GM23248 (cell line): ENCODE results near the gene PEPD.

ENCODE experiments used
- EZH2 ChIP-seq: fragments of 200-600 bp; sonication (generic); IDR thresholded peaks from 2 replicates; pipeline ENCODE4 v1.6.1; 2018; ENCODE audit warnings: antibody characterized with exemption, mild to moderate bottlenecking; ENCODE audit not compliant: insufficient read depth, poor library complexity, severe bottlenecking
- EZH2phosphoT487 ChIP-seq: fragments of 200-600 bp; sonication (generic); IDR thresholded peaks from 2 replicates; pipeline ENCODE4 v1.6.1; 2018; ENCODE audit warnings: antibody characterized with exemption, moderate library complexity, mild to moderate bottlenecking, low read depth; ENCODE audit not compliant: insufficient read depth

GRCh38 chr19:33388231-33388724, 133.3 kb downstream of the PEPD start:
- TF ChIP-seq EZH2 (no peak), EZH2phosphoT487 (no peak)
